GM21381 (cell line): ENCODE measurements around the gene FARP1.
"Not testable (repeated sequence)": the region's sequence is repeated elsewhere in the genome, so short reads cannot be mapped to it uniquely, and the experiment has no call there.

ENCODE experiments used
- ATAC-seq: cut with Tn5 transposase; IDR thresholded peaks from one replicate; pipeline ENCODE4 v1.9.1; 2021; ENCODE audit warnings: mild to moderate bottlenecking, moderate library complexity; ENCODE audit not compliant: unreplicated experiment

FARP1 gene

GRCh38 chr13:98224557-98224956, 81.7 kb downstream of the FARP1 start:
- no peak for ATAC-seq

GRCh38 chr13:98225036-98225940, 82.4 kb downstream of the FARP1 start:
- ATAC-seq, result no peak

DNA sequence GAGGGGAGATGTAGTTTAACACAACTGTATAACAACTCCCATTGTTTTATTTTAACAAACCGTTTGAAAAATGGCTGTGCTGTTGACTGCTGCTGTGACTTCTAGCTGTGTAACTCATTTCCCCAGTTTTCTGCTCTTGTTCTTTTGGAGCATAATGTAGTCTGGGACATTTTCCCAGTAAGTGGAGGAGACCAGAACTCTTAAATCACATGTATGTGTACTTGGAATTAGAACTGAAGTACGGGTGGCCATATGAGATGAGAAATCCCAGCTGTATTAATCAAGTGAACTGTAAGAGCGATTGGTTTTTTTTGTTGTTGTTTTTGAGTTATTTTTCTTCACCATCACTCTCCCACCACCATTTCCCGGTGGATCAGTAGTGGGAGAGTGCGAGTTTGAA, 83.6 kb downstream of the FARP1 start:
- no peak for ATAC-seq

GRCh38 chr13:98228661-98229341, 85.9 kb downstream of the FARP1 start:
- no peak for ATAC-seq

DNA sequence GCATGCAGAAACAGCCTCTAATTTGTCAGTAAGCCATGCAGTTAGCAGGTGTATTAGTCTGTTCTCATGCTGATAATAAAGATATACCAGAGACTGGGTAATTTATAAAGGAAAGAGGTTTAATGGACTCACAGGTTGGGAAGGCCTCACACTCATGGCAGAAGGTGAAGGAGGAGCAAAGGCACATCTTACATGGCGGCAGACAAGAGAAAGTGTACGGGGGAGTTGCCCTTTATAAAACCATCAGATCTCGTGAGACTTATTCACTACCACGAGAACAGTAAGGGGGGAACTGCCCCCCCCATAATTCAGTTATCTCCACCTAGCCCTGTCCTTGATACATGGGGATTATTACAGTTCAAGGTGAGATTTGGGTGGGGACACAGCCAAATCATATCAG, 87.9 kb downstream of the FARP1 start:
- not testable (repeated sequence) for ATAC-seq

GRCh38 chr13:98232456-98232855, 89.6 kb downstream of the FARP1 start:
- no peak for ATAC-seq

- no peak for ATAC-seq
Measured at GRCh38 chr13:98233127-98233526, 90.2 kb downstream of the FARP1 start.

DNA sequence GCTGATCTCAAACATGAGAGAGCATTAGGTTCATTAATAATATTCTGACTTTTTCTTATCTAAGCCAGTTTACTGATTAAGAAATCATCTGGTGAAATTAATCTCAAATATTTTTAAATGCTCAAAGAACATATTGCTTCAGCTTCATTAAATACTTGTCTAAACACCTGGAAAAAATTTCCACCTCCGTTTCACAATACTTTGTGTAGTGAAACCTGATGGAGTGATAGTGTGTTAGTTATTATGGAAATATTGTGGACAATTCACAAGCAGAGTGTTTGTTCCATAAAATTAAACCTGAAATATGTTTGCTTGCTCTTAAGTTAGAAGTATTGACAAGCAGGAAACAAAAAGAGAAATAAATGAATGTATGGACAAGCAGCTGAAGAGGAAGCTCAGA, 91.5 kb downstream of the FARP1 start:
- ATAC-seq, result no peak

DNA sequence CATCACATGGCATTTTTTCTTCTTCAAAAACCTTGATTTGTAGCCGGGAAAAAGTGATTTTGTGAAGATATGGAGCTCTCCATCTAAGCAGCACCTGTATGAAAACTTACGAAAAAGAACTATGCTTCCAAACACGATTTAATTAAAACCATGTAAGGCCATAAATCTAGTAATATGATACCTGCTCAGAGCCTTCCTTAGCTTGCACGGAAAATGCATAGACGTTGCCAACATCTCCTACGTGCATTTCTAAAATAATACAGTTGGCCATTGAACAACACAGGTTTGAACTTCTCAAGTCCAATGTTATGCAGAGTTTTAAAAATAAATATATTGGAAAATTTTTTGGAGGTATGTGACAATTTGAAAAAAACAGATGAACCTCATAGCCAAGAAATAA, 93.3 kb downstream of the FARP1 start:
- ATAC-seq, result no peak

- ATAC-seq, result no peak
Measured at GRCh38 chr13:98237331-98237730, 94.4 kb downstream of the FARP1 start.

DNA sequence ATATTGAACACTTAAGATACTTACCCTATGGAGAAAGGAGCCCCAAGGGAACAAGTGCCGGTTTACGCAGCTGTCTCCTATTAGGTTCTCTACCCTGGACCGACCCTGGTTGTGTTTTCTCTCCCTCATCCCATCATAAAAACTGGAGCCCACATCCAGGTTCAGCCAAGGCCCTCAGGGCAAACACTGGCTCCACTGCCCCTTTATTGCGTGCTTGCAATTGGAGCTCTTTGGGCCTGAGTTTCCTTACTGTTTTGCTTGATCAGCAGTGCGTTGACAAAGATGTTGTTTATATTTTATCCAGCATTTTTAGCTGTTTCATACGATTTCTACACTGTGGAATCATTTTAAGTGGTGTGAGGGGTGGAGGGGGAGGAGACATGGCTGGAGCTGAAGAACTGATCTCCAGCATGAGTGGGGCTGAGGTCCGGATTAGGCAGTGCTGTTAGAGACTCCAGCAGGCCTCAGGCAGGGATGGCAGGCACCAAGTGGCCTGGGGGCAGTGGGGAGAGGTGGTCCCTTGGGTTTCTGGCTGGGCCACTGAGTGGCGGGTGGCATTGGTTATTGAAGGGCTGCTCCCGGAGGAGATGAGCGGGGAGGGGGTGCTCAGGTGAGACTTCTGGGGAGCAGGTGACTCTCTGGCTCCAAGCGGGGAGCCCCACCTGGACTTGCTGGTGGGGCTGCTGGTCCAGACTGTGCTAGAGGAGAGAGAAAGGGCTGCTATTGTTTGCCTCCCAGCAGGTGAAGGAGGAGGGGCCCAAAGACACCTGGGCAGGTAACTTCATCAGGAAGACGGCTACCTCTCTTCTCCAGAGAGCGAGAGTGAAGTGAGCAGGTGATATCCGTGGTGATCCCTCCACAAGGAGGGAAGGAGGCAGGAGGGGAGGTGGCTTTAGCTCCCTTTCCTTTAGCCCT, 96.5 kb downstream of the FARP1 start:
- ATAC-seq, result no peak

DNA sequence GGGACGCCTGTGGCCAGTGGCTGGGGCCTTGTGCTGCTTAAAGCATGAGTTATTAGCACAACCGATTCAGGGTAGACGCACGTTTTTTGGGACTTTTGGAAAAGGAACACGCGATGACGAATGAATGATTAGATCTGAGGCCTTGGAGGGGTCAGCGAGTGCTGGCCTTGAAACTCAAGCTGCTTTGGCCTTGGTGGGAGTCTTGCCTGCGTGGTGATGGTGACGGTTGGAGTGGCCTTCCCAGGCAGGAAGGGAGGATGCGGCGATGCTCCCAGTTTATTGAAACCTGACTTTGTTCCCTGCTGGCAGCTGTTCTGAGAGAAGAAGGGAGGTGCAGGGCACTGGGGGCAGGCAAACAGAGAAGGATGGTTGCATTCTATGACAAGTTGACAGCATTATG, 97.2 kb downstream of the FARP1 start:
- ATAC-seq, result no peak

DNA sequence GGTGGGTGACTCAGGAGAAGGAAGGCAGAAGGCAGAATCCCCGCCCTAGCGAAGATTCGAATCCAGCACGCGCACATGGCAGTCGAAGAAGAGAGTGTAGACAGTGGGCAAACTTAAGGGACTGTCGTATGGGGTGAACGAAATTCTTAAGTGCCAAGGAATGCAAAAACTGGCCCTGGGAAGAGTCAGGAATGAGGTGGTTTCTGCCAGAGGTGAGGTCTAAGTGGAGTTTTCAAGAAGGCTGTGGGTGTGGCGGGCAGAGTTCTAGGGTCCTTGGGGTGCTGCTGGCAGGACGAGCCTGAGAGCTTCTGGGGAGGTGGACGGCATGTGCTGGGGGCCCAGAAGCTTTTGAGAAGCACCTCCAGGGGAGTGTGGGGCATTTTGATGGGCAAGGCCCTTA, 98.1 kb downstream of the FARP1 start:
- no peak for ATAC-seq

DNA sequence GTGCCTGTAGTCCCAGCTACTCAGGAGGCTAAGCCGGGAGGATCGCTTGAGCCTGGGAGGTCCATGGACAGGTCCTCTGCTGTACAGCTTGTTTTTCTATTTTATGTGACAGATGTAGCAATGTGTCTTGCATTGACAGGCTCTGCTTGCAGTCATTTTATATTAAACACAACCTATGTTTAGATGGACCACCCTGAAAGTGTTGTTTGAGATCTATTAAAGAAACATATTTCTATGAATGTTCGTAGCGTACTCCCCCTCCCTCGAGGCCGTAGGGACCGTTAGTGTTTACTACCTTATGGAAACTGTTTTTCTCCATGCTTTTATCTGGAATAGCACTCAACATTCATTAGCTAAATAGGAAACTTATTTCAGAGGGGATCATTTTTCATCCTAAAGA, 99.1 kb downstream of the FARP1 start:
- ATAC-seq, result no peak

DNA sequence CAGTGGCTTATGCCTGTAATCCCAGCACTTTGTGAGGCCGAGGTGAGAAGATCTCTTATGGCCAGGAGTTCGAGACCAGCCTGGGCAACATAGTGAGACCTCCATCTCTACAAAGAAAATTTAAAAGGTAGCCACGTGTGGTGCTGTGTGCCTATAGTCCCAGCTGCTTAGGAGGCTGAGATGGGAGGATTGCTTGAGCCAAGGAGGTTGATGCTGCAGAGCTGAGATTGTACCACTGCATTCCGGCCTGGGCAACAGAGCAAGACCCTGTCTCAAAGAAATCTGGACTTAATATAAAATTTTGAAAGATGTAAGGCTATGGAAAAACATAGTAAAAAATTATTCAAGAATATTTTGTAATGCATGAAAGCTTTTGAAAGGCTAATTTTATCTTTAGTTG, 99.5 kb downstream of the FARP1 start:
- no peak for ATAC-seq

- ATAC-seq, result no peak
Measured at GRCh38 chr13:98243929-98244272, 101.0 kb downstream of the FARP1 start.

GRCh38 chr13:98246538-98247172, 103.8 kb downstream of the FARP1 start:
- ATAC-seq, result no peak

- ATAC-seq, result no peak
Measured at GRCh38 chr13:98251708-98252107, 108.8 kb downstream of the FARP1 start.

DNA sequence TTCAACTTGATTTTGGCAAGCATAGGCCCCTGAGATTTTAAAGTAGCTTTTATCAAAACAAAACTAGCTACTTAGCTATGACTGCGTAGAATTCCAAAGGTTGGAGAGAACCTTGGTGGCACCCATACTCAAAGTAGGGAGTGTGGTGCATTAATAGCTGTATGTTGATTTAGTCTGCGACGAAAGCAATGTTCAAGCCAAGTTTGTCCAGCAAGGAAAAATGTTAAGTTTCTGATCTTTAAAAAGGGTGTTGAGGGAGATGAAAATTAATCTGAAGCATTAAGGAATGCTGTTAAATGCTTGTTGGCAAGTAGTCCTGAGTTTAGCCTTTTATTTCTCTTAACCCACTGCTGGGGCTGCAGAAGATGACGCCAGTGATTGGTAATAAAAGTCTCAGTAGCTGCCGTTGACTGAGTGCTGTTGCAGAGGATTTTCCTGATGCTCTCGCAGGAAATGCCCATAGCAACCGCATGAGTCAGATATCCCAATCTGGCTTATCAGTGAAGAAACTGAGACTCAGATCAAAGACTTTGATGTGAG, 110.1 kb downstream of the FARP1 start:
- no peak for ATAC-seq

GRCh38 chr13:98253526-98253925, 110.6 kb downstream of the FARP1 start:
- no peak for ATAC-seq

GRCh38 chr13:98254513-98254912, 111.6 kb downstream of the FARP1 start:
- no peak for ATAC-seq
